ENCODE data around the gene ENO3. TPM values are rescaled to one million over a fixed set of nuclear protein-coding genes. Genes with fewer than 3 reads are reported as not detected.
A peak's percentile ranks its signal among the peaks of the same experiment; 100 is the strongest.

ENO3 gene
- total RNA-seq, 1 donor from 2014 or later, result 2.6 TPM

GRCh38 chr17:4936436-4936835 is 14.5 kb upstream of the ENO3 start:
- no peak for DNase-seq (ENCODE audit: extremely low read depth, low read depth, low spot score)

GRCh38 chr17:4937553-4937952 is 13.4 kb upstream of the ENO3 start:
- DNase-seq (ENCODE audit: extremely low read depth, low read depth, low spot score), result no peak

DNA sequence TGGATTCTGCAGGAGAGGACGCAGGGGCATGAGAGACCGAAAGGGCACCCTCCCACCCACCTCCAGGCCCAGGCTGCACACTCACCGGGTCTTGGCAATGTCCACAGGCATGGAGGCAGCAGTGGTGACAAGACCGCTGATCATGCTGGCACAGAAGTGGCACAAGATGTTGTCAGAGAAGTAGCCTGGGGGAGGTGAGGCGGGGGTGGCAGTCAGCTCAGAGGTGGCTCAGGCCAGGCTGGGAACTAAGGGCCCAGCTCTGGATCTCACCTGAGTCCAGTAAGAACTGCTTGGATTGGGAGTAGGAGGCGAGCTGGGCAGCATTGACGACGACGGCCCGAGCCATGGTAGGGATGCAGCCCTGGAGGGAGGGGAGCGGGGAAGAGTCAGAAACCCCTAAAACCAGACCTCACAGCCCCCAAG is 12.8 kb upstream of the ENO3 start:
- no peak for DNase-seq (ENCODE audit: extremely low read depth, low read depth, low spot score)

DNA sequence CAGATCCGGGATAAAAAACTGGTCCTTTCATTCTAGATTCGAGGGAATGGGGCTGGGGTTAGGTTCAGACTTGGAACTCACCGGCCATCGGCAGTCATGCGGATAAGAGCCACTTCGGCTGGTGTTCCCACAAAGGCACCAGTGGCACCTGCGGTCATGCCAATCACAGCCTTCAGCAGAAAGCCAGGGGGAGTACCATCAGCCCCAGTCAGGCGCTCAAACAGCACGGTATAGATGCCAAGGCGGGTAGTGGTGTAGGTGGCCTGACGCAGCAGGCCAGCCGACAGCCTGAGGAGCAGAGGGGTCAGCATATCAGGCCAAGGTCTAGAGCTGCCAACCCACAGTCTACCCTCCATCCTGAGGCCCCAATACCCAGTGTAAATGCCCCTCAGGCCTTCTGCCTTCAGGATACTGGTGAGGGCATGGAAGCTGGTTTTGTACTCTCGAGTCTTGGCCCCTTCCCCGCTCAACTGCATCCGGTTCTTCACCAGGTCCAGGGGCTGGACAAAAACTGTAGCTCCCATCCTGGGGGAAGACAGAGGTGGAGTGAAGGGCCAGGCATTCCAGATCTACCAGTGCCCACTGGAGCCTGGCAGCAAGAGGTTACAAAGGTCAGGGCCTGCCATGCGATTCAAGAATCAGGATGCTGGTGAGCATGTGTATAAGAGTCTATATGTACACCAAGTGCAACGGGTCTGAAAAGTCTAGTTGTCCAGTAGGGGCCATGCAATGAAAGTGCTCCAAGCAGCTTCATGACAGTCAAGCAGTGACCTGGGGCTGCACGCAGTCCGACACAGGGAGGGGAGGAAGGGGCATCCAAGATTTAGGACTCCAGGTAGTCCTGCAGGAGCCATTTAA is 12.0 kb upstream of the ENO3 start:
- DNase-seq (ENCODE audit: extremely low read depth, low read depth, low spot score), result no peak

- DNase-seq (ENCODE audit: extremely low read depth, low read depth, low spot score), result no peak
Observed at GRCh38 chr17:4939546-4939795, 11.4 kb upstream of the ENO3 start.

DNA sequence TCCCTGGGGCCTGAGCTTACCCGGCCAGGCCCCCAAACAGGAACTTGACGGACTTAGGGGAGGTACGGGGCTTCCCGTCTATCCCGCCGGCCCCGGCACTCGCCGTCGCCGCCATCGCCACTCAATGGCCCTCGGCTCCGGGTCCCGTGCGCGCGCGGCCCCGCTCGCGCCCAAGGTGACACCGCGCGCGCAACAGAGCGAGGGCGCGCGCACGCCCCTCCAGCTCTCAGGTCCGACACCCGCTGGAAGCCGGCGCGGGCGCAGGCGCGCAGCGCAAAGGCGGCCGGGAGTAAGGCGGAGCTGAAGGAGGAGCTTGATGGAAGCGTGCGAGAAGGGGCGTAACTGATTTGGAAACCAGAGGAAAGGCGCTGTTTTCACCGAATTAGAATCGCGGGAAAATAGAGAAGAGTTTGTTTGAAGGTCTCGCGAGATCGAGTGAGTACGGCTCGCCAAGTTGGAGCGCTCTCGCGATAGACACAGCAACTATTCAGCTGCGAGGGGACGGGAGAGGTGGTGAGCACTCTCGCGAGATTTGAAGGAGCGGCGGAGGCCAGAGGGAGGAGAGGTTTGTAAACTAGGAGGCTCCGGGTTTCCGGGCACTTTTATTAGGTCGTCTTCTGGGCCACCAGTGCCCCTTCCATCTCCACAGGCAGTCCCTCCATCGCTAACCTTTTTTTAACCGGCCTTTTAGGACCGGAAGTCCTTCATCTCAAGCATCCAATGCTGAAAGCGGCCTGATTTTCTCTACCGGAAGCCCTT is 10.9 kb upstream of the ENO3 start, which contains the start of the genes RNF167 and SLC25A11:
RNF167 (plus strand) TSS at position 473 of the 759 bp plus-strand sequence. CDS start 642 bp downstream, outside the sequence.
SLC25A11 (minus strand) TSS at position 251 of the 759 bp plus-strand sequence; CDS start at position 115, 136 bp downstream.
- peak; percentile 100 for DNase-seq (ENCODE audit: extremely low read depth, low read depth, low spot score)

DNA sequence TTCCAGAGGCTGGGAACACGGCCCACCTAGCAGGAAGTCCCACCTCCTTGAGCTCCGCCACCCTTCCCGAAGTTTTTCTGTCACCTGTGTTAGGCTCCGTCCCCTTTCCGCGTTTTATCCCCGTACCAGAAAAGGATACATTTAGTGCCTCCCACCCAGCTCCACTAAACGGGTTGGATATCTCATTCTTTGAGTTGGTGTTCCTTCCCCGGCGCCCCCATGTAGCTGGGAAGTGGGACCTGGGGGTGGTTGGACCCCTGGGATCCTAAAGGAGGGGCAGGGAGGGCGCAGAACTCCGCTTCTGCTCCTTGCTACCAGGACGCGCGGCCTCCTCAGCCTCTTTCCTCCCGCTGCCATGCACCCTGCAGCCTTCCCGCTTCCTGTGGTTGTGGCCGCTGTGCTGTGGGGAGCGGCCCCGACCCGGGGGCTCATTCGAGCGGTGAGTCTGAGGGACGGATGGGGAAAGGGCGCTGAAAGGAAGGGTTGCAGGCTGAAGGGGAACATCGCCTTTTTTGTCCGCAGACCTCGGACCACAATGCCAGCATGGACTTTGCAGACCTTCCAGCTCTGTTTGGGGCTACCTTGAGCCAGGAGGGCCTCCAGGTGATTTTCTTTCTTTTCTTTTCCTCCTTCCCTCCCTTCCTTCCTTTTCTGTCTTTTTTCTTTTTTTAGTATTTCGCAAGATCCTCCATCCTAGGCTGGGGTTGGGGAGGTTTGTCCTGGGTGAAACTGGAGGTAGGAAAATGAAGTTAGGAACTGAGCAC is 10.2 kb upstream of the ENO3 start:
- no peak for DNase-seq (ENCODE audit: extremely low read depth, low read depth, low spot score)

DNA sequence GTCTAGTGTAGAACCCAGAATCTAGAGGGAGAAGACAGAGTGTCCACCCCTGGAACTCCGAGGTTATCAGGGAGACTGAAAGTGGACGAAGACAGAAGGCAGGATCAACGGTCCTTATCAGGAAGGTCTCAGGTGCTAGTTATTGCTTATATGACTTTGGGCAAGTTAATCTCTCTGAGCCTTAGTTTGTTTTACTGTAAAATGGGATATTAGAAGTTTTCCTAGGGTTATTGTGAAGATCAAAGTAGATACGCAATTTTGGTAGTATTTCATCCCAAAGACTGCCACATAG is 9.7 kb upstream of the ENO3 start:
- DNase-seq (ENCODE audit: extremely low read depth, low read depth, low spot score), result no peak

DNA sequence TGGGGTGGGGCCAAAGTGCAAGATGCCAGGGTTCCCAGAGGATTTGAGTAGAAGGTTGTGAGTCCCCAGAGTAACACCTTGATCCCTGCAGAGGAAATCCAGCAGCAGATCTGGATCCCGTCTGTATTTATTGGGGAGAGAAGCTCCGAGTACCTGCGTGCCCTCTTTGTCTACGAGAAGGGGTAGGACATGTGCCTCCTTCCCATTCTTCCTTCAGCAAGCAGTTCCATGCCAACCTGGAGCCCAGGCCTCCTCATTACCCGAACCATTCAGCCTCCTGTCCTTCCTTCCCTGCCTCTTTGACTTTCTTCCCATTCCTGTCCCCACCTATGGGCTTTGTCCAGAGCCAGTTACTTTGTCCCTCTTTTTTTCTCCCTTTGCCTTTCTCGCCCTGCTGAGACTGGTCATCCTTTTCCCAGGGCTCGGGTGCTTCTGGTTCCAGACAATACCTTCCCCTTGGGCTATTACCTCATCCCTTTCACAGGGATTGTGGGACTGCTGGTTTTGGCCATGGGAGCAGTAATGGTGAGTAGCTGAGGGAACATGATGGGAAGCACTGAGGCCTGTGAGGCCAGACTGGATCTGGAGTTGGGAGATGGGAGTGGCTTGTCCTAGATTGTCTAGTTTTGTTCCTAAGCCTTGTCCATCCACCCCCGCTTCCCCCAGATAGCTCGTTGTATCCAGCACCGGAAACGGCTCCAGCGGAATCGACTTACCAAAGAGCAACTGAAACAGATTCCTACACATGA is 8.0 kb upstream of the ENO3 start:
- no peak for DNase-seq (ENCODE audit: extremely low read depth, low read depth, low spot score)

DNA sequence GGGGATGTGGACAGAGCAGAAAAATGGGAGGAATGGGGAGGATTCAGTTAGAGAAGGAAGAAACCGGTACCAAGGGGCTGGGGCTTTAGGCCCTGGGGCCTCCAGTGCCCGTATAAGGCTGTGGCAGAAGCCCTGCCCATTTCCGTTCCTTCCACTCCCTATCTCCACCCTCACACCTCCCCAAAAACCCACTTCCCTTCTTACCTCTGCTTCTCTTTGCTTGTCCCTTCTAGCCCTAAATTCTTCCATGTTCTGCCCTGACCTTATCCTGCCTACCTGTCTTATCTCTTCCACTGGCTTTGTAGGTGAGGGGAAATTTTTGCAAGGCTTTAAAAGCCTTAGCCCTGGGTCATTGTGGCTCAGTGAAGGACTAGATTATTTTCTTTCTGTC is 6.8 kb upstream of the ENO3 start:
- DNase-seq (ENCODE audit: extremely low read depth, low read depth, low spot score), result no peak

DNA sequence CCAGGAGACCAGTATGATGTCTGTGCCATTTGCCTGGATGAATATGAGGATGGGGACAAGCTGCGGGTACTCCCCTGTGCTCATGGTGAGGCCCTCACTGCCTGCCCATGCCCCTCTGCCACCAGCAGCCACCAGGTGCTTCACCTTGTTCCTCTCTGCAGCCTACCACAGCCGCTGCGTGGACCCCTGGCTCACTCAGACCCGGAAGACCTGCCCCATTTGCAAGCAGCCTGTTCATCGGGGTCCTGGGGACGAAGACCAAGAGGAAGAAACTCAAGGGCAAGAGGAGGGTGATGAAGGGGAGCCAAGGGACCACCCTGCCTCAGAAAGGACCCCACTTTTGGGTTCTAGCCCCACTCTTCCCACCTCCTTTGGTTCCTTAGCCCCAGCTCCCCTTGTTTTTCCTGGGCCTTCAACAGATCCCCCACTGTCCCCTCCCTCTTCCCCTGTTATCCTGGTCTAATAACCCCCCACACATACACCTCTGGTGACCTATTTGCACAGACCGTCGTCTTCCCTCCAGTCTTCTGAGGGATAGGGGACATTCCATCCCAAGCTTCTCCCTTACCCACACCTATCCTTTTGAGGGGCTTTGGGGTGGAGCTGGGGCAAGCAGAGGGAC is 6.3 kb upstream of the ENO3 start:
- DNase-seq (ENCODE audit: extremely low read depth, low read depth, low spot score), result no peak

DNA sequence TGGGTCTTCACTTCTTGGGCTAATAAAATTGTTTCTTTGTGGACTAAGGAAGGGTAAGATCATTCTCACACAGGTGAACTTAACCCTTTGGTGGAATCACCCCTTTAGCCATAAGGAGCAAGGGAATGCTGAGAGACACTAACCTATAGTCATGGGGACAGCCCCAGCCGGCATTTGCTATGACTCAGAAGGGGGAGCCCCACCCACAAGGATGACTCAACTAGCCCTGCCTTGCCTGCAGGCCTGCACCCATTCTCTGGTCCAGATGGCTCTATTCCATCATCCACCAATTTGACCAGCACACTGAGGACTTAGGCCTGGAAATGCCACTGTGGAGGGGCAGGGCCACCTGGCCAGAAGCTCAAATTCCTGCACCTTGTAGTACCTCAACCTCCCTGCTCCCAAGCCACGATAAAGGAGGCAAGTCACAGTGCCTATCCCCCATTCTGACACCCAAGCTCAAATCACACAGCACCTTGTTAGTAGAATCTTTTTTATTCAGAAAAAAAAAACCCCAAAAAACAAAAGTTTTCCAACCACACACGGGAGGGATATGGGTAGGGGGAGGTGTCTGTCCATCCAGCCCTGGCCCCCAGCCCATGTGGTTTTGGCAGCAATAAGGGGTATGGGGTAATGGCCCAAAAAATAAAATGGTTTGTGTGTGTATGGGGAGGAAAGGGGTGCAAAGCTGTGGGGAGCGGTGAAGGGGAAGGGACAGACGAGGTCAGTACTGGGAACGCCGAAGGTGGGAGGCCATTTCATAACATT is 5.6 kb upstream of the ENO3 start:
- DNase-seq (ENCODE audit: extremely low read depth, low read depth, low spot score), result no peak

- DNase-seq (ENCODE audit: extremely low read depth, low read depth, low spot score), result no peak
Observed at GRCh38 chr17:4945944-4946280, 5.0 kb upstream of the ENO3 start.

GRCh38 chr17:4946312-4946976 is 4.5 kb upstream of the ENO3 start:
- no peak for DNase-seq (ENCODE audit: extremely low read depth, low read depth, low spot score)

DNA sequence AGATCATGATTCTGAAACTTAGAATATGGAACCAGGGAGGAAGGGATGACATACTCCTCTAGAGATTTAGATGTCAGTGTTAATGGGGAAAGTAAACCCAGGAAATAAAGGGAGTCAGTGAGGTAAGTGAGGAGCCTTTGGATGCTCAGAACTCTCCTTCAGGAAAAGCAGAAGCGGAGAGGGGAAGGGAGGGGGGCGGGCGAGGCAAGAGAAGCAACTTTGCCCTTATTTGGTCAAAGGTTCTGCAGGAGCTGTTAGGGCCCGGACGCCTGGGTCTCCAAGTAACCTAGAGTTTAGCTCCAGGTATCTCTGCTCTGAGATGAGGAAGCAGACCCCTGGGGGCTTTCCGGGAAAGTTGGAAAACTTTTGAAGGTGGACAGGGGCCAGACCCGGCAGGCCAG is 3.9 kb upstream of the ENO3 start:
- no peak for DNase-seq (ENCODE audit: extremely low read depth, low read depth, low spot score)

GRCh38 chr17:4947411-4948165 is 3.3 kb upstream of the ENO3 start:
- no peak for DNase-seq (ENCODE audit: extremely low read depth, low read depth, low spot score)

- DNase-seq (ENCODE audit: extremely low read depth, low read depth, low spot score), result no peak
Observed at GRCh38 chr17:4948166-4948930, 2.6 kb upstream of the ENO3 start, which contains the start of gene PFN1. Gene PFN1 (minus strand): TSS chr17:4948530. CDS start chr17:4948394, 136 bp downstream.

GRCh38 chr17:4948931-4949320 is 2.0 kb upstream of the ENO3 start:
- DNase-seq (ENCODE audit: extremely low read depth, low read depth, low spot score), result no peak

Data from glomerular endothelial cell (primary cell).